DOHH2 (cell line): ENCODE measurements around the gene MLH1.
"Not testable (repeated sequence)": the region's sequence is repeated elsewhere in the genome, so short reads cannot be mapped to it uniquely, and the experiment has no call there.

Experiments
- H3F3A ChIP-seq: fragments of 200-600 bp; sonication (generic), shearing (Covaris generic); 2 replicates; pipeline ENCODE4 v1.6.0; 2016; ENCODE audit warnings: antibody characterized with exemption, mild to moderate bottlenecking; ENCODE audit not compliant: control insufficient read depth, insufficient read depth
- H3K27ac ChIP-seq: fragments of 200-600 bp; sonication (generic); 2 replicates; pipeline ENCODE4 v1.5.1; 2014; ENCODE audit warnings: low read depth, mild to moderate bottlenecking, low read length, moderate library complexity
- H3K27me3 ChIP-seq: fragments of 200-600 bp; sonication (generic); 2 replicates; pipeline ENCODE4 v1.6.1; 2014; ENCODE audit warnings: mild to moderate bottlenecking, low read length, mixed read lengths; ENCODE audit not compliant: control insufficient read depth
- H3K36me3 ChIP-seq: fragments of 200-600 bp; sonication (generic); 2 replicates; pipeline ENCODE4 v1.6.1; 2014; ENCODE audit warnings: mild to moderate bottlenecking, low read length, moderate library complexity, mixed read lengths; ENCODE audit not compliant: control insufficient read depth
- H3K4me1 ChIP-seq: fragments of 200-600 bp; sonication (generic); 2 replicates; pipeline ENCODE4 v1.6.1; 2014; ENCODE audit warnings: mild to moderate bottlenecking, low read length, mixed read lengths; ENCODE audit not compliant: control insufficient read depth
- H3K4me2 ChIP-seq: fragments of 200-600 bp; sonication (generic); 2 replicates; pipeline ENCODE4 v1.6.0; 2014; ENCODE audit warnings: mild to moderate bottlenecking, low read length, moderate library complexity
- H3K4me3 ChIP-seq: fragments of 200-600 bp; sonication (generic); 2 replicates; pipeline ENCODE4 v1.5.1; 2014; ENCODE audit warnings: mild to moderate bottlenecking, low read length, mixed read lengths
- H3K79me2 ChIP-seq: fragments of 200-600 bp; sonication (generic); 2 replicates; pipeline ENCODE4 v1.6.1; 2014; ENCODE audit warnings: mild to moderate bottlenecking, low read length, mixed read lengths; ENCODE audit not compliant: control insufficient read depth
- H3K9me2 ChIP-seq: fragments of 200-600 bp; sonication (generic); replicated peaks from 2 replicates; pipeline ENCODE4 v1.6.1; 2014; ENCODE audit warnings: mild to moderate bottlenecking, low read length, mixed read lengths; ENCODE audit not compliant: control insufficient read depth
- H3K9me3 ChIP-seq: fragments of 200-600 bp; sonication (generic); 2 replicates; pipeline ENCODE4 v1.6.1; 2014; ENCODE audit warnings: antibody characterized with exemption, low read length, mixed read lengths; ENCODE audit not compliant: control insufficient read depth, insufficient read depth
- H4K20me1 ChIP-seq: fragments of 200-600 bp; sonication (generic); 2 replicates; pipeline ENCODE4 v1.6.0; 2014; ENCODE audit warnings: low read depth, mild to moderate bottlenecking, antibody characterized with exemption, low read length, moderate library complexity; ENCODE audit not compliant: control insufficient read depth, insufficient read depth
- CTCF ChIP-seq: fragments of 200-600 bp; sonication (generic); IDR thresholded peaks from one replicate; pipeline ENCODE4 v1.5.1; 2014; ENCODE audit warnings: antibody characterized with exemption, mild to moderate bottlenecking, low read depth, low read length; ENCODE audit not compliant: poor library complexity, severe bottlenecking
- EZH2phosphoT487 ChIP-seq: fragments of 200-600 bp; sonication (generic); IDR thresholded peaks from 2 replicates; pipeline ENCODE4 v1.6.1; 2017; ENCODE audit warnings: borderline replicate concordance, mild to moderate bottlenecking, antibody characterized with exemption, low read length, moderate library complexity, mixed read lengths

Gene MLH1

DNA sequence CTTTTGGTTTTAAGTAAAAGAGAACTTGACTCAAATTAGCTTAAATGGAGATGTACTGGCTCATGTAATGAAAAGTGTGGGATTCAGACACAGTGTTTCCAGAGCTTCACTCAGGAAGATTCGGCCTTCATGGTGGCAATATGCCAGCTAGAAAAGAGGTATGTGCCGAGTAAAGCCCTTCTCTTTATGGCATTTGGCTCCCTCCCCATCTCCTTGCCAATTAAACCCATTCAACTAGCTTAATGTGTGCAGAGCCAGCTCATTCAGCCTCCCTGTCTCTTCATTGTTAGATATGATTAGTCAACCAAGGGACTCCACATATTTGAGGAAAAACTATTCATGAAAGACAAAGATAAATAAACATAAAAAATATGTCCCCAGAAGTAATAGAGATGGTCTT lies 33.5 kb upstream of the MLH1 start:
- Histone ChIP-seq H4K20me1 (no peaks in the 10 kb centered on the region), H3K9me3 (no peaks in the 10 kb centered on the region), H3K79me2 (no peaks in the 10 kb centered on the region), H3K4me2 (no peak overlapping the region), H3K9me2 (no peaks in the 10 kb centered on the region), H3K36me3 (no peaks in the 10 kb centered on the region), H3K27ac (no peak overlapping the region), H3F3A (no peaks in the 10 kb centered on the region), H3K4me3 (no peak overlapping the region), H3K27me3 (no peaks in the 10 kb centered on the region), H3K4me1 (peaks cover 22% of the 10 kb centered on the region)
- TF ChIP-seq EZH2phosphoT487: no peak
- no peak for TF ChIP-seq CTCF

DNA sequence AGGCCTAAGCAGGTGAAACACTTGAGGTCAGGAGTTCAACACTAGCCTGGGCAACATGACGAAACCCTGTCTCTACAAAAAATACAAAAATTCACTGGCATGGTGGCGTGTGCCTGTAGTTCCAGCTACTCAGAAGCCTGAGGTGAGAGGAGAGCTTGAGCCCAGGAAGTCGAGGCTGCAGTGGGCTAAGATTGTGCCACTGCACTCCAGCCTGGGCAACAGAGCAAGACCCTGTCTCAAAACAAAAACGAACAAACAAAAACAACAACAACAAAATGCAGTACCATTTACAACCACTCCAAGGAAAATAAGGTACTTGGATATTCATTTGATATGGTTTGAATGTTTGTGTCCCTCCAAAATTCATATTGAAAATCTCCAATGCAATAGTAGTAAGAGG lies 32.8 kb upstream of the MLH1 start:
- Histone ChIP-seq H3K79me2 (no peaks in the 10 kb centered on the region), H3K4me1 (peaks cover 29% of the 10 kb centered on the region), H3K4me2 (no peak overlapping the region), H3K4me3 (no peak overlapping the region), H3F3A (no peaks in the 10 kb centered on the region), H3K9me3 (no peaks in the 10 kb centered on the region), H3K36me3 (no peaks in the 10 kb centered on the region), H3K9me2 (no peaks in the 10 kb centered on the region), H3K27me3 (no peaks in the 10 kb centered on the region), H4K20me1 (no peaks in the 10 kb centered on the region), H3K27ac (no peak overlapping the region)
- TF ChIP-seq EZH2phosphoT487 (no peak), CTCF (no peak)

DNA sequence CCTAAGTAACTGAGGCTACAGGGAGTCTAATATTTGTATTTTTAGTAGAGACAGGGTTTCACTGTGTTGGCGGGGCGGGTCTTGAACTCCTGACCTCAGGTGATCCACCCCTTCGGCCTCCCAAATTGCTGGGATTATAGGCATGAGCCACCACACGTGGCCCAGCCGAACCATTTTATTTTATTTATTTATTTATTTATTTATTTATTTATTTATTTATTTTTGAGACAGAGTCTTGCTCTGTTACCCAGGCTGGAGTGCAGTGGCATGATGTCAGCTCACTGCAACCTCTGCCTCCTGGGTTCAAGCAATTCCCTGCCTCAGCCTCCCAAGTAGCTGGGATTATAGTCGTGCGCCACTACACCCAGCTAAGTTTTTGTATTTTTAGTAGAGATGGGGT lies 30.3 kb upstream of the MLH1 start:
- H3K4me1 ChIP-seq: peaks cover 28% of the 10 kb centered on the region
- not testable (repeated sequence) for H4K20me1 ChIP-seq, H3K4me3 ChIP-seq, H3K79me2 ChIP-seq, H3K27me3 ChIP-seq, H3K9me3 ChIP-seq, H3K27ac ChIP-seq, H3K9me2 ChIP-seq, H3K36me3 ChIP-seq, H3K4me2 ChIP-seq, H3F3A ChIP-seq

DNA sequence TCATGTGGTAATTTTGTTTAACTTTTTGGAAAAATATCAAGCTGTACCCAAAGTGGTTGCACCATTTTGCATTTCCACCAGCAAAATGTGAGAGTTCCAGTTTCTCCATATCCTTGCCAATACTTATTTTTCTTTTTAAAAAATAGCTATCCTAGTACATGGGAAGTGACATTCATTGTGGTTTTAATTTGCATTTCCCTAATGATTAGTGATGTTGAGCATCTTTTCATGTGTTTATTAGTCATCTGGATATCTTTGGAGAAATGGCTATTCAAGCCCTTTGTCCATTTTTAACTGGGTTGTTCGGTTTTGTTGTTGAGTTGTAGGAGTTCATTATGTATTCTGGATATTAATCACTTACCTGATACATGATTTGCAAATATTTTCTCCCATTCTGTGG lies 29.0 kb upstream of the MLH1 start:
- Histone ChIP-seq H3F3A (peaks cover 9% of the 10 kb centered on the region), H3K4me1 (peaks cover 39% of the 10 kb centered on the region), H3K4me3 (peak overlapping the region; percentile 36), H3K4me2 (peak overlapping the region; percentile 58), H3K9me3 (no peaks in the 10 kb centered on the region), H3K27me3 (no peaks in the 10 kb centered on the region), H3K9me2 (no peaks in the 10 kb centered on the region), H3K27ac (peak overlapping the region; percentile 57), H4K20me1 (no peaks in the 10 kb centered on the region), H3K36me3 (no peaks in the 10 kb centered on the region), H3K79me2 (no peaks in the 10 kb centered on the region)
- no peak for TF ChIP-seq EZH2phosphoT487
- TF ChIP-seq CTCF: no peak
